GM19395 (cell line): ENCODE data around the gene NUDT12.

Experiments
- ATAC-seq: cut with Tn5 transposase; IDR thresholded peaks from one replicate; pipeline ENCODE4 v1.9.1; 2021; ENCODE audit warnings: mild to moderate bottlenecking, moderate library complexity; ENCODE audit not compliant: unreplicated experiment

NUDT12 gene

DNA sequence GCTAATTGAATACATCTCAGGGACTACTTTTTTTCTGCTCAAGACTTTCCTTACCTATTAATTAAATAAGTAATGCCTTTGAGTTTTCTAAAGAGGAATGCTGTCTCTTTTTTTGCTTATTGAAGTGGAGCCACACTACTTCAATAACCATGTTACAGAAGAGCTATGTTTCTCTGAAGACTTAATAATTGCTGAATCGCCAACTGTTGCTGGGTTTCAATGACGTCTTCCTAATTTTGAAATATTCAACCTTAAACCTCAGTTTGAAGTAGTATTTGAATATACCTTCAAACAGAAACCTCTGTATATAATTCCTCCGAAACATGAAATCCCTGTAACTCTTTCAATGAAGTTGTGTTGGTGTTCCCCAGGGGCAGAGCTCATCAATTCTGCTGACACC lies 21.0 kb downstream of the NUDT12 start:
- no peak for ATAC-seq

DNA sequence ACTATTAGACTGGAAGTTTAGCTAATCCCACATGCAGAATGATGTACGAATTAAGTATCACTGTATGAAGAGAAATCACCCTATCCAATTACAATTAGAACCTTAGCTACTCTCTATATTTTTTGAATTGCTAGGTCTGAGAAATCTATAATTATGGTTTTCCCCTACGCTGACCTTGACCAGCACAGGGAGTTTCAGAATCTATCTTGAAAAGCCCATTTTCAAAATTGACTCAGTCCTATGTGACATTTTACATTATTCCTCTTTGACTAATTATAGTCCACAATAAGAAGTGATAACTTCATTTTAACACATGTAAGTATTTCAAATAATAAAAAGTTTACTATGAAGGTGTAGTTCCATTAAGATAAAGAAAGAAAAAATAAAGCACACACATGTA lies 21.5 kb downstream of the NUDT12 start:
- ATAC-seq = no peak

DNA sequence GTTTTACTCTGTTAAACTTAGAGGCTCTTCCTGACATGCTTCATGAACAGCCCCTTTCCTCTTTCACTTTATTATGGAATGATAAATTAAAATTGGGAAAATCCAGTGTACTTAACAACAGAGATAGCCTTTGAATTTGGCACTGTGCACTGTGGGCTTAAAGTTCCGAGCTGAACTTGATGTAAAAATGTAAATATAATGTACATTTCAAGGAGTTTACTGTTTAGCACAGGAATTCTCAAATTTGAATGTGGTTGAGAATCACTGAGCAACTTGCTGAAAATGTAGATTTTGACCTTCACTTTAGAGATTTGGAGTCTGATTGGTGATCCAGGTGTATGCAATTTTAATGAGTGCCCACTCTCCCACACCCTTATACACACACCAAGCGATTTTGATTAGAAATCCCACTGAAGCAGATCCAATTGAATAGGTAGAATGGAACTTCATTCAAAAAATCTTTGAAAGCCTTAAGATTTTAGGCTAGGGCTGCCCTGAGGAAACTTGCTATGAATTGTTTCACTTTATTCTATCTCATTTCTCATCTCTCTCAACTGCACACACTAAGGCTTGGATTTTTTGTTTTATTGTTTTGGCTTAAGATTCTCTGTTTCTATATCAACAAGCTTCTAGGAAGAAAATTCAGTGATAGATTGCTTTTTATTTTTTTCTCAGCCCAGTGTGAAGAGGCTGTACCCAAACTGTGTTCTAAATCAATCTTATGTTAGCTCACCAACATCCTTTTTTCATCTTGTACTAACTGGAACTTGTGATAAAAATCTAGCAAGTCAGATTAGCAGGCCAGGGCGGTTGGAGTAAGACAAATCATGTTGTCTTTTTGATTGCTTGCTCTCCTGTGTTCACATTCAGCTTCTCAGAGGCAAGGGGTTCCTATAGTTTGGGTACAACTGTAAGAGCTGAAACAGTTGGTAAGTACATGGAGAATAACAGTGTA lies 22.9 kb downstream of the NUDT12 start:
- no peak for ATAC-seq

DNA sequence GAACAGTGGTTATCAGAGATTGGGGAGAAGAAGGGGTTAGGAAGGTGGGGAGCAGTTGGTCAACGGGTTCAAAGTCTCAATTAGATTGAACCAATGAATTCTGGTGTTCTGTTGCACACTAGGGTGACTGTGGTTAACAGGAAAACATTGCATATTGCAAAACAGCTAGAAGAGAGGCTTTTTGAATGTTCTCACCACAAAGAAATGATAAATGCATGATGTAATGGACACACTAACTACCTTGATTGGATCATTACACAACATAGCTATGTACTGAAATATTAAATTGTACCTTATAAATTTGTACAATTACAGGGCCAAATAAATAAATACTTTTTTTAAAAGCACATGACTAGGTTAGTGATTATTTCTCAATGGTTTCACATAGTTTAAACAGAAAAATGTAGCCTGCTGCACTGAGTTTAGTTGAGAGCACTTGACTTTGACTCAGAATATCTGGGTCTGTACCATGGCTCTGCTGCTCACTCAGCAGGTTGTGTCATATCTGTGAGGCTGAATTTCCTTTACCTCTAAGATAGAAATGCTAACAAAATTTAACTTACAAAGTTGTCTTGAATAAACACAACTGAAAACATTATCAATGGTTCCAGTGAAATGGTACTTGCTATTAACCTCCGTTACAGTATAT lies 30.4 kb downstream of the NUDT12 start:
- no peak for ATAC-seq

DNA sequence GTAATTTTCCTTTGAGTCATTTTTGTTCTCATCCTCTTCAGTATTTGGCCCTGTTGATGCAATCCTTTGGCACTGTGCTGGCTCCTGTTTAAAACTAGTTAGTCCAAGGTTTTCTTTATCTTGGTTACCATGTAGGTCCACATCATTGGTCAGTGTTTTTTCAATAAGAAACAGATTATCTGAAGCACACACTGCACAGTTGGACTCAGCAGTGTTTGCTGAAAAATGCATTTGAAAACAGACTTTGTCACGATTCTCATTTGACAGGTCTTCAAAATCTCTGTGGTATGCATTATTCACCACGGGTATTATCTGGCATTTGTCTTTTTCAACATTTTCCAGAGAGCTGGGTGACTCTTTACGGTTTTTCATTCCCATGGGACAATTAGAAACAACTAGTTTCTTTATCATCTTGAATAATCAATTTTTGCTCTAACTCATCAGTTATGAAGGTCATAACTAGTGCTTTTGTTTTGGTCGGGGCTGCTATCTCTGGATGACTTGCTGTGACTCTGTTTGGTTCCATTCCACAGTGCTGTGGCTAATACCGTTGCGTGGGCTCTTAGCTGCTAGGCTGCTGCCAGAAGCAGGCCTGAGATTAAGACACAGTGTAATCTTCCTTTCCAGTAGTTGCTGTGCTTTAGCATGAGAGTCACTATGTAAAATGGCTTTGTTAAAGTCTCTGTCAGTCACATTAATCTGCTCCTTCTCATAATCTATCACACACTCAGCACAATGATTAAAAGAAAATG lies 36.2 kb downstream of the NUDT12 start:
- ATAC-seq = no peak

DNA sequence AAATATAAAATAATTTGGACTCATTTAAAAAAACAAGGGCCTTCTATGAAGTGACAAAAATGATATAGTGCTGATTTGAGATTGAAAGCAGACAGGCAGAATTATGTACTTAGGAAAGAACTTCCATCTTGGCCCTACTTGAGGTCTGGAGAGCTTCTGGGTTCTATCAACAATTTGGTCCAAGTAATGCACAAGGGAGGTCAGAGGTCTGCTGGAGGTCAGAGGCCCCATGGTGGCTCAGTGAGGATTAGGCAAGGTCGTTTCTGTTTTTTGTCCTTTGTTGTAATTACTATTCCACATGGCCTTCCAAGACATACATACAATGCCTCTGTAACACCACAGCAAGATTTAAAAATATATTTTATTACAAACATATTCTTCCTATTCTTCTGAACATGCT lies 37.2 kb downstream of the NUDT12 start:
- ATAC-seq = no peak

DNA sequence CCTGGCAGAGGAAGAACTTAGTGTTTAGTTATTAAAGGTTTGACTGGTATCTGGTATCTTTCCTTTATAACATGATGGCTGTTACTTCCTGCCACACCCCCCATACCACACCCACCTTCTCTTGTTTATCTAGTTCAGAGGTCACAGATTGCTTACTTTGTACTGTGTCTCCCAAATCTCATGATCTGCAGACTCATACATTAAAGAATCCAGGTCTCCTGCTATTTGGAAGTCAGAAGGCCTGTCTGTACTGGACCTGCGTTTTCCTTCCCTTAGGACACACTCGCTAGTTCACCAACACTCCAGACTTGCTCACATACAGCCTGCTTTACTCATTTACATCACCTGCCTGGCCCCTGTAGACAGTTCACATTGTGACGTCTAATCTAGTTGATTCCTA lies 39.3 kb downstream of the NUDT12 start:
- ATAC-seq = no peak

DNA sequence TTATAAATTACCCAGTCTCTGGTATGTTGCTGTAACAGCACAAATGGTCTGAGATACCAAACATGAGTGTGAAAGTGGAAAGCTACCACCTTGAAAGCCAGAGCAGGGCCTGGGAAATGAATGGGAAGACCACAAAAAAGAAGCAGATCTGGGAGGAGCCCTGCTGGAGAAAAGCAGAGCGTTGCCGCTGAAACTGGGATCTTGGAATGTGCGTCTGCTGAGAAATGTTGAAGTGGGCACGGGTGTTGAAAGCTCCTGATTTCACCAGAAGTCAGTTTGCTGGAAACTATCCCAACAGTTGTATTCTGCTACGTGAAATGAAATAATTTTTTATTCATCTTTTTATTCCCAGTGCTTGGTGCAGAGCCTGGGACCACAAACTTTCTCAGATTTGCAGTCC lies 40.0 kb downstream of the NUDT12 start:
- no peak for ATAC-seq

DNA sequence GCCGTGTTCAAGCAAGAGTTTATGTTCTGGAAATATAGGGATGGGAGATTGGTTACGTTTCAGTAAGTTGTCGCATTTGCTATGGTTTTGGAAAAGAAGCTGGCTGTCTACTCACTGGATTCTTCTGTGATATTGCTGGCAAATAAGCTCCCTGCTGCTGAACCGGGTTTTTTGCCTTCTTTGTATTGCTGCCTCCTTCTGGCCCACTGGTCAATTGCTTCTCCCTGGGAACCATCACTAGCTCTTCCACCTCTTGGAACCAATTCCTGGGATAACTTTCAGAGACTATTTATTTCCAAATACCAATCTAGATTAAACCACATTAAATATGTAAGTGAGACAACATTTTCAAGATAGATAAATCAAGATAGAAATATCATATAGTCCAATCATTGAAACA lies 43.0 kb downstream of the NUDT12 start:
- no peak for ATAC-seq

DNA sequence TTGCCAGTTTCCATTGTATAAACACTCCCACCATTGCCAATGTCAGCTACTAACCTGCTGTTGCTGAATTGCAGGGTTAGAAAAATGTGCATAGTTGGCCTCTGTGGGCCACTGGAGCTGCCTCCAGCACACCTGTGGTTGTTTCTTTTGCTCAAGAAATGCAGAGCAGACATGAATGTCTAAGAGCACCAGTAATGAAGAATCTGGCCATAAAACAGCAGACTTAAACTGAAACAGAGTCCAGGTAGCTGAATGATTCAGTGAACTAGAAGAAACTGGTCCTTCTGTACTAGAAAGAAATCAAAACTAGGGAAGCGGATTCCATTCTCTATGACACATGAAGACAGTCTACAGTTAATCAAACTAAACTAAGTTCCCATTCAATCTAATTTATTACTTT lies 48.2 kb downstream of the NUDT12 start:
- ATAC-seq = no peak

DNA sequence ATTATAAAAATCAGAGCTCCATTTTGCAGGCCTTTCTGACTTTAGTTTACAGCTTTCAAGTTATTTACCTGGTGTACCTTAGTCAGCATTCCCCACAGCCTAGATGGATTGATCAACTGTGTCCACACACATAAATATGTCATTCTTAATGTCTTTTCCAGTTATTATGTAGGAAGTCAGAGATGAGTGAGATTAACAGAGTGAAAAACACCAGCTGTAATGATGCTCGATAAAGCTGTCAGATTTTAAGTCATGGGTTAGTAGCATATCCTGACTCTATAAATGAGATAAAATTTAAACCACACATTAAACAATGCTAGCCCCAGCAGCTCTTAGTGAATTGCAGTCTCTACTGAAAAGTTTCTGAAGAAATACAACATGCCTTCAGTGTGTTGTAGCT lies 48.9 kb downstream of the NUDT12 start:
- no peak for ATAC-seq

DNA sequence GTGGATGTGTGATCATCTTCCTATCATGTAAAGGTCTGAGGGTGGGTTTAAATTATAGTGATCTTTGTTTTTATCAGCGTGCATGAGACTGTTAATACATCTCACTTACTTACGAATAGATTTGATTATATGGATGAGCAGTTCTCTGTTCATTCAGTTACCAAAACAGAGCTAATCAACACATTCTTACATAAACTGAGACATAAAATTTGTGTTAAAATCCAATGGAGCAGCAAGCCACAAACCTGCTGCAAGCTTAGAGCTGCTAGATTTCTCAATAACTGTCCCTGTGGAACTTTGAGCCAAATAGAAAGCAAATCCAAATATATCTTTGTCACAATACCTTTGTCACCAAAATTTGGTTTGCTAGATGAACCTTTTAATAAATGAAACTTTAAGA lies 50.1 kb downstream of the NUDT12 start:
- ATAC-seq = no peak

DNA sequence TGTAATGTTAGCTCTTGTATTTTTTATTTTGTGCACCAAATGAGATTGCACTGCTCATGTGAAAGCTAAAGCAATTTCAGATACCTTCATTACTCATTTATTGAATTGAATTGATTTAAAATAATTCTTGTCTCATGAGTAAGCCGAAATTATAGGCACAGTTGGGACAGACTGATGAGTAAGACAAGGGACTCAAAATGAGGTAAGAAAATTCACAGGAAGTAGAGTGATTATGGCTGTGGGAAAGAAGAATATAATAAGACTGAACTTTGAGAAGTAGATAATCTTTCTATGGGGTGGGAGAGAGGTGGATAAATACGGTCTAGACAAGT lies 51.1 kb downstream of the NUDT12 start:
- ATAC-seq = no peak

DNA sequence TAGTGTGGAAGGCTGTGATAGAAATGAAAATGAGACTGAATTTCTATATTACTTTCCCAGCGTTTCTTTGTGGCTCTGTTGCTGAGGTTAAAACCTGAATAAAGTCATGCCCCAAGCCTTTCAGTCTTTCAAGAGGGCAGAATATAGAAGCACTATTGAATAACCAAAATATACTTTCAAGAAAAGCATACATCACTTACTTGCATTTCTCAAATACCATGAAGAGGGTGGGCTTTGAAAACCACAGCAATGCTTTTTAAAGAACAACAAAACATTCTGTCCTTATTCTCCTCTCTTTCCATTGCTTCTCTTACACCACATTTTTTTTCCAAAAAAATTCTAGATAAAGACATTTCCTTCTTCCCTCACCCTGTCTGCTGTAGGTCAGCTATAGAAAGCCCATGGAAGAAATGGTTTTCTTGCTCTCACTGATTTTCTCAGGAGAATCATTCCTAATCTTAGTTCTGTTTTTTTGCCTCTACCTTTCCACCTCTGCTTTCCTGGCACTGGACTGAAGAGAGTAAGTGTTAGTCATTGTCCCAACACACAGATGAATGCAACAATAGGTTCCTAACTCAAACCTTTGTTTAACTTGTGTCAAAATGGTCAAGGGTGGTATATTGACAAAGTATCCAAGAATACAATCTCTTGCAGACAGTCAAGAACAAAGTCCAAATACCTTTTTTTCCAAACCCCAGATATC lies 51.6 kb downstream of the NUDT12 start:
- ATAC-seq = no peak

DNA sequence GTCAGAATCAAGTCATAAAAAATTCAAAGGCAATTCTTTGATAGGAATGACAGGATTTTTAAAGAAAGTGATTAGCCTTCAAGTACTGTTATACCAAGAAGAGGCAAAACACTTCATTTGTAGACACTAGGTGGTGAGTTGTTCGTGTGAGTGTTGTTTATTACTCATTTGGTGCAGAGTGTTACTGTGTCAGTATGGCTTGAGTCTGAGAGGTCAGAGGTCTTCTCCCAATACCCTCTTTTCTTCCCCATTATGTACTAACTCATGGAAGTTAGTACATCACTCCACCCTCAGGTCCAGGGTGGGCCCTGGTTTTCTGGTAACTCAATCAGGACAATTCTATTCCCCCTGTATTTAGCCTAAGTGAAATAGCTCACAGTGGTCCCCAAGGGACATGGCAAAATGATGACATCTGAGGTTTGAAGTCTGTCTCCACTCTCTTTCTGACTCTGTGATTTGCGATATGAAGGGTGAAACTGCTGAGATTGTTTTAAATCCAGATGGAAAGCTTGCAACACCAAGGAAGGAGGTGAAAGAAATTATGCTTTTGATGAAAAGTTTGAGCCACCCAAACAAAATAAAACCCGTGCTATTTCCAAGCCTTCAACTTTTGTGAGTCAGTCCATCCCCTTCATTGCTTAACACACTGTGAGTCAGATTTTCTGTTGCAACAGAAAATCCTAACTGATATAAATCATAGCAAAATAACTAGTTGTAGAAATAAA lies 56.8 kb downstream of the NUDT12 start:
- ATAC-seq = no peak

DNA sequence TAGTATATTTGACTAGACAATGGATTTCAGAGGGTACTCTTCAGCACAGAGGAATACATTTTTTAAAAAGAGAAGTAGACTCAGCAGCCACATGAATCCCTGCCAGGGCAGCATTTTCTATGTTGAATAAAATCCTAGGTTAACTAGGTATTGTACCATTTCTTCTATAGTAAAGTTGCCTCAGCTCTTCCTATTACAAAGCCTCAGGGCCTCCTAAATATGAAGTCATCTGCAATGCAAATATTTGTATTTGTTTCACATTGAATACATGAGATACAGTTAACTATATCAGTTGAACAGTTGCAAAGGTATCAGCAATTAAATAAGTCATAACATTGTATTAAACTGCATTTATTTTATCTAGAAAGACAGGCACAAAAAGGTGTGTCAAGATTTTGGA lies 59.5 kb downstream of the NUDT12 start:
- ATAC-seq = no peak

DNA sequence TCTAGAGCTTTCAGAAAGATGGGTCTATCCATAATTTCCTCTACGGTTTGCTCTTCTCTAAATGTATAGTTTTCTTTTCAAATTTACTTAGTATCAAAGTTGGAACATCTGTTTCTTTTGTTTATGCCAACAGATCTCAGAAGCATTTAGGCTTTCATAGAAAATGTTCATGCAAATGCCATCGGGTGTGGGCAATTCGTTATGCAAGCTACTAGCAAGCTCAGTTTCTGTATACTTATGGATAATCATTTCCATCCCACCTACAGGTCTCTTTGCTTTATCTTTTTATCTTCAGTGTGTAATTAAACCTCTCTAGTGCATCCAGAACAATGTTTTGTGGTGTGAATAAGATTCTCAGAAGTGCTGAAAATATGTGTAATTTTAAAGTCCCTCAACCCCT lies 59.9 kb downstream of the NUDT12 start:
- ATAC-seq = no peak
